Measurements from ENCODE around the gene RNF181.

The RNF181 gene

GRCh38 chr2:85549826-85550225 is 45.7 kb upstream of the RNF181 start:
- DNase-seq (ENCODE audit: insufficient read length, low spot score), result no peak
- TF ChIP-seq, protein P1, sequence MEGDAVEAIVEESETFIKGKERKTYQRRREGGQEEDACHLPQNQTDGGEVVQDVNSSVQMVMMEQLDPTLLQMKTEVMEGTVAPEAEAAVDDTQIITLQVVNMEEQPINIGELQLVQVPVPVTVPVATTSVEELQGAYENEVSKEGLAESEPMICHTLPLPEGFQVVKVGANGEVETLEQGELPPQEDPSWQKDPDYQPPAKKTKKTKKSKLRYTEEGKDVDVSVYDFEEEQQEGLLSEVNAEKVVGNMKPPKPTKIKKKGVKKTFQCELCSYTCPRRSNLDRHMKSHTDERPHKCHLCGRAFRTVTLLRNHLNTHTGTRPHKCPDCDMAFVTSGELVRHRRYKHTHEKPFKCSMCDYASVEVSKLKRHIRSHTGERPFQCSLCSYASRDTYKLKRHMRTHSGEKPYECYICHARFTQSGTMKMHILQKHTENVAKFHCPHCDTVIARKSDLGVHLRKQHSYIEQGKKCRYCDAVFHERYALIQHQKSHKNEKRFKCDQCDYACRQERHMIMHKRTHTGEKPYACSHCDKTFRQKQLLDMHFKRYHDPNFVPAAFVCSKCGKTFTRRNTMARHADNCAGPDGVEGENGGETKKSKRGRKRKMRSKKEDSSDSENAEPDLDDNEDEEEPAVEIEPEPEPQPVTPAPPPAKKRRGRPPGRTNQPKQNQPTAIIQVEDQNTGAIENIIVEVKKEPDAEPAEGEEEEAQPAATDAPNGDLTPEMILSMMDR (IDR thresholded peaks at IDR 0.05; ENCODE audit: insufficient read depth, missing control alignments), result no peak
- FAIRE-seq, result no peak

GRCh38 chr2:85550486-85550885 is 45.1 kb upstream of the RNF181 start:
- FAIRE-seq (no peak), DNase-seq (ENCODE audit: insufficient read length, low spot score) (no peak)
- TF ChIP-seq, protein P1 (IDR thresholded peaks at IDR 0.05; ENCODE audit: insufficient read depth, missing control alignments), result no peak

DNA sequence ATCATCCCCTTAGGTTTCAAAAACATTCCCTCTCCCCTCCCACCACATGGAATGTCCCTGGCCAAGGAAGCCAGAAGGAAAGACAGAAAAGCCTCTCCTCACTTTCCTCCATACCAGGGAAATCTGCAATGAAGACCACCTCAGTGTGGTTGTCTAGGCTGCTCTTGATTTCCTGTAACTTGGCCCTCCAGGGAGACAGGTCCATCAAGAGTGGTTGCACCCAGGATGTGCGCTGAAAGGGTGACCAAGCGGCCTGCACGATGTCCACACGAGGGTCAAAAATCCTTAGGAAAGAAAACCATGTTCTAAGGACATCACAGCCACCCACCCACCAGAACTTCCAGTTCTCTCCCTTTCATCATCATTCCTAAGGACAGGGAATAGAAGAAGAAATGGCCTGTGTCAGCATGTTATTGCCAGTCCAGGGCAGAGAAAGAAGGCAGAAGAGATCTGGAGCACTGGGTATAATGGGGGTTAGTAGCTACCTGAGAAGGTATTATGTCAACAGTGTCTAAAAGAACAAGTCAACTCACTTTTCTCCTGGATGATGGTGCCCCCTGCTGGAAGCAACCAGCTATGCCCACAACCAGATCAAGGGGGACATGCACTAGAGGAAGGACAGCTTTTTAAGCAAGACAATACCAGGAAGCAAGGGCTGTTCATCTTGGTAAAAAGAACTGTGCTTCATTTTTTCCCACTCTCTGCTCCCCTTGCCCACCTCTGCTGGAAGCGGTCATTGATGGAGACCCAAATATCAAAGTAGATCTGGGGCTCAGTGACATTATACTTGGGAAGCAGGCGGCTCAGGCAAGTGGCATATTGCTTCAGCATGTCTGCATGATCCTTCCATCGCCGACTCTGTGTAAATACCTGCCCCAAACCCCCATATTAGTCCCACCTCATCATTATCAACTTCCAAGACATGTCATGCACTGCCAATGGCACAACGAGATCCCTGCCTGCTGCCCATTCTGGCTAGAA is 43.6 kb upstream of the RNF181 start:
- DNase-seq (ENCODE audit: insufficient read length, low spot score) (peak; percentile 52), FAIRE-seq (no peak)
- TF ChIP-seq, protein P1 (IDR thresholded peaks at IDR 0.05; ENCODE audit: insufficient read depth, missing control alignments), result peak; percentile 96

- FAIRE-seq, result no peak
- TF ChIP-seq, protein P1 (IDR thresholded peaks at IDR 0.05; ENCODE audit: insufficient read depth, missing control alignments), result no peak
- DNase-seq (ENCODE audit: insufficient read length, low spot score), result no peak
These were observed 42.4 kb upstream of the RNF181 start for GRCh38 chr2:85553184-85553583.

- TF ChIP-seq, protein P1 (IDR thresholded peaks at IDR 0.05; ENCODE audit: insufficient read depth, missing control alignments), result no peak
- FAIRE-seq (no peak), DNase-seq (ENCODE audit: insufficient read length, low spot score) (no peak)
These were observed 40.4 kb upstream of the RNF181 start for GRCh38 chr2:85554980-85555612.

DNA sequence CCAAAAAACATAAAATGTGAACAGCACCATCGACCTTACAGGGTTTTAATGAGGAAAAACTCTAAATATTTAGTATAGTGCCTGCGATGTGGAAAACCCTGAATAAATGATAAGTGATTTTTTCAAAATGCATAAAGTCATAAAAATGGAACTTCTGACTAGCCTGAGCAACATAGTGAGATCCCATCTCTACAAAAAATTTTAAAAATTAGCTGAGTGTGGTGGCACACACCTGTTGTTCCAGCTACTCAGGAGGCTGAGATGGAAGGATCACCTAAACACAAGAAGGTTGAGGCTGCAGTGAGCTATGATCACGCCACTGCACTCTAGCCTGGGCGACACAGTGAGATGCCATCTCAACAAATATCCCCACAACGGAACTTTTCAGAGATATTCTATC is 38.4 kb upstream of the RNF181 start:
- TF ChIP-seq, protein P1 (IDR thresholded peaks at IDR 0.05; ENCODE audit: insufficient read depth, missing control alignments), result no peak
- FAIRE-seq (no peak), DNase-seq (ENCODE audit: insufficient read length, low spot score) (no peak)
